Glutamatergic neuron (in vitro differentiated cells): ENCODE data around the gene CASKIN2. TPM values are rescaled to one million over a fixed set of nuclear protein-coding genes. Genes with fewer than 3 reads are reported as not detected.

Experiments used
- DNase-seq: peaks from one replicate; pipeline ENCODE4 v3.0.0; 2022
- H3K27ac Mint-ChIP-seq: one replicate; pipeline ENCODE4 v1.8.0; 2020; ENCODE audit warnings: mild to moderate bottlenecking, mixed read lengths, inconsistent platforms; ENCODE audit not compliant: unreplicated experiment
- H3K27me3 Mint-ChIP-seq: one replicate; pipeline ENCODE4 v1.8.0; 2020; ENCODE audit warnings: mild to moderate bottlenecking, moderate library complexity, mixed read lengths, inconsistent platforms; ENCODE audit not compliant: unreplicated experiment
- H3K36me3 Mint-ChIP-seq: one replicate; pipeline ENCODE4 v1.8.0; 2020; ENCODE audit warnings: mild to moderate bottlenecking, mixed read lengths, inconsistent platforms; ENCODE audit not compliant: unreplicated experiment
- H3K4me1 Mint-ChIP-seq: one replicate; pipeline ENCODE4 v1.8.0; 2020; ENCODE audit warnings: mild to moderate bottlenecking, low read depth, mixed read lengths, inconsistent platforms; ENCODE audit not compliant: unreplicated experiment
- H3K4me3 Mint-ChIP-seq: one replicate; pipeline ENCODE4 v1.8.0; 2020; ENCODE audit warnings: mild to moderate bottlenecking, mixed read lengths, inconsistent platforms; ENCODE audit not compliant: unreplicated experiment
- H3K9me3 Mint-ChIP-seq: one replicate; pipeline ENCODE4 v1.8.0; 2020; ENCODE audit warnings: mild to moderate bottlenecking, moderate library complexity, mixed read lengths, inconsistent platforms; ENCODE audit not compliant: unreplicated experiment
- total RNA-seq: library from RNA; stranded (reverse); fragmentation: NEBNext Ultra II Directional; extraction: Animal tissue kit (Norgen Biotek cat#: 25700); gene quantifications from one replicate; pipeline ENCODE4 v1.2.1, GENCODE V29; 2021; ENCODE audit not compliant: unreplicated experiment
- TF ChIP-seq, protein P1 (sequence below): fragments of 200-600 bp; sonication (generic); IDR thresholded peaks from one replicate; pipeline ENCODE4 v1.5.0; 2021; ENCODE audit not compliant: partially characterized antibody, unreplicated experiment

Gene CASKIN2
- total RNA-seq, 1 donor from 2014 or later: 22.1 TPM

DNA sequence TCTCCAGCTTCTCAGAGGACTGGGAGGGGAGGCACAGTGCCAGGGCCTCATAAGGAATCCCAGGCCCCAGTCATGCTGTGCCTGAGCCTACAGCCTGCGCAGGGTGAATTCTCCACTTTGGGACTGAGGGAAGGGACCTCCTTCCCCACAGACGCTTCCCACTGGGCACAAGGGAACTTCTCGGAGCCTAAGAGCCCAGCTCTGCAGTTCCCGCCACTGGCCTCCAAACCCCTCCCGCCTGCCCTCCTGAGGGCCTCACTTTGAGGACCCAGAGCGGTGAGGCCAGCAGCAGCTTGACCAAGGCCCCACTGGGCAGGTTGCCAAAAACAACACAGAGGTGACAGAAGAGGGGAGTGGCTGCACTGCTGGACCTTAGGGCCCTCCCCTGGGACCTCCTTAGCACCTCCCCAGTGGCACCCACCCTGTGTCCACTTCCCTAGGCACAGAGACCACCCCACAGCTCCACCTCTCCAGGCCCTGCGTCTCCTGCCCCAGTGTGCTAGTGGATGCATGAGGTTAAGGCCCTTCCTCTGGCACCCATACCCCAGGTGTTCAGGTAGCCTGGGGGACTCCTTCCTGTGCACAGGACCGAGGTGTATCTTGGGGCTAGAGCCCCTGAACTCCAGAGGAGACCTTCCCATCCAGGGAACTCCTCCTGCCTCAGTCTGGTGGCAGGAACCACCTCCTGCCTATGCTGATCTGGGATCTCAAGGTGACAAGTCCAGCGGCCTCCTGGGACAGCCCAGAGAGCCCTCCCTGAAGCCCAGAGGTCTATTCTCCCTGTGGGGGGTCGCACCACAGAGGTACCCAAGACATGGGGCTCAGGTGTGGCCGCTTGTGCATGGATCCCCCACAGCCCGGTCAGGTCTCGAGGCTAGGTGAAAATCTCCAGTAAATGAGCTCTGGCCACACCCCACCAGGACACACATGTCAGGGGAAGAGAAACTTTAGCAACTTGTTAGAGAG, 3.4 kb downstream of the CASKIN2 start:
- H3K9me3 Mint-ChIP-seq: no peaks in the 10 kb centered on the region
- H3K36me3 Mint-ChIP-seq: no peaks in the 10 kb centered on the region
- H3K27me3 Mint-ChIP-seq: peaks cover 2% of the 10 kb centered on the region
- no peak overlapping the region for H3K27ac Mint-ChIP-seq
- no peaks in the 10 kb centered on the region for H3K4me1 Mint-ChIP-seq
- H3K4me3 Mint-ChIP-seq: no peak overlapping the region
- DNase-seq: peak; percentile 19
- TF ChIP-seq, protein P1, sequence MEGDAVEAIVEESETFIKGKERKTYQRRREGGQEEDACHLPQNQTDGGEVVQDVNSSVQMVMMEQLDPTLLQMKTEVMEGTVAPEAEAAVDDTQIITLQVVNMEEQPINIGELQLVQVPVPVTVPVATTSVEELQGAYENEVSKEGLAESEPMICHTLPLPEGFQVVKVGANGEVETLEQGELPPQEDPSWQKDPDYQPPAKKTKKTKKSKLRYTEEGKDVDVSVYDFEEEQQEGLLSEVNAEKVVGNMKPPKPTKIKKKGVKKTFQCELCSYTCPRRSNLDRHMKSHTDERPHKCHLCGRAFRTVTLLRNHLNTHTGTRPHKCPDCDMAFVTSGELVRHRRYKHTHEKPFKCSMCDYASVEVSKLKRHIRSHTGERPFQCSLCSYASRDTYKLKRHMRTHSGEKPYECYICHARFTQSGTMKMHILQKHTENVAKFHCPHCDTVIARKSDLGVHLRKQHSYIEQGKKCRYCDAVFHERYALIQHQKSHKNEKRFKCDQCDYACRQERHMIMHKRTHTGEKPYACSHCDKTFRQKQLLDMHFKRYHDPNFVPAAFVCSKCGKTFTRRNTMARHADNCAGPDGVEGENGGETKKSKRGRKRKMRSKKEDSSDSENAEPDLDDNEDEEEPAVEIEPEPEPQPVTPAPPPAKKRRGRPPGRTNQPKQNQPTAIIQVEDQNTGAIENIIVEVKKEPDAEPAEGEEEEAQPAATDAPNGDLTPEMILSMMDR: no peak

GRCh38 chr17:75511270-75511609, 4.1 kb downstream of the CASKIN2 start:
- no peak for DNase-seq
- Mint-ChIP-seq H3K27ac (no peak overlapping the region), H3K4me1 (no peaks in the 10 kb centered on the region), H3K36me3 (no peaks in the 10 kb centered on the region), H3K4me3 (no peak overlapping the region), H3K27me3 (peaks cover 2% of the 10 kb centered on the region), H3K9me3 (no peaks in the 10 kb centered on the region)
- TF ChIP-seq, protein P1: no peak

- Mint-ChIP-seq H3K4me3 (no peak overlapping the region), H3K27ac (no peak overlapping the region), H3K4me1 (no peaks in the 10 kb centered on the region), H3K9me3 (no peaks in the 10 kb centered on the region), H3K27me3 (peaks cover 2% of the 10 kb centered on the region), H3K36me3 (no peaks in the 10 kb centered on the region)
- DNase-seq: no peak
- TF ChIP-seq, protein P1: no peak
Measured at GRCh38 chr17:75509528-75510258, 5.6 kb downstream of the CASKIN2 start.

GRCh38 chr17:75508931-75509361, 6.4 kb downstream of the CASKIN2 start:
- TF ChIP-seq, protein P1: no peak
- DNase-seq: no peak
- Mint-ChIP-seq H3K4me3 (no peak overlapping the region), H3K4me1 (no peaks in the 10 kb centered on the region), H3K36me3 (no peaks in the 10 kb centered on the region), H3K27me3 (peaks cover 2% of the 10 kb centered on the region), H3K27ac (no peak overlapping the region), H3K9me3 (no peaks in the 10 kb centered on the region)
